Aorta (tissue), 5 donors: ENCODE measurements around the gene ZDHHC1. TPM values are rescaled to one million over a fixed set of nuclear protein-coding genes. Genes with fewer than 3 reads are reported as not detected.
A peak's percentile ranks its signal among the peaks of the same experiment; 100 is the strongest.

ENCODE experiments used
- ATAC-seq: fragments of 200-7000 bp; cut with Tn5 transposase; one replicate; pipeline ENCODE4 v1.9.1; 2022; ENCODE audit warnings: moderate library complexity; ENCODE audit not compliant: low FRiP score
- DNase-seq, 2 donors: peaks; one replicate each; pipeline ENCODE4 v3.0.0-alpha.2; 2020
- H3K27ac ChIP-seq, 2 donors: one replicate each; pipeline ENCODE4 v1.5.1; 2013; ENCODE audit warnings: low read length in 2 of 2, mild to moderate bottlenecking in 2 of 2, moderate library complexity in 2 of 2, control low read depth in 1 of 2, inconsistent platforms in 1 of 2, low read depth in 1 of 2
- H3K27me3 ChIP-seq, 2 donors: one replicate each; pipeline ENCODE4 v1.6.1; 2013; ENCODE audit warnings: control low read depth in 1 of 2, low read length in 1 of 2, mild to moderate bottlenecking in 1 of 2, moderate library complexity in 1 of 2; ENCODE audit not compliant: insufficient read depth in 2 of 2, control insufficient read depth in 1 of 2
- H3K36me3 ChIP-seq, 2 donors: one replicate each; pipeline ENCODE4 v1.6.1; 2013; ENCODE audit warnings: control low read depth in 1 of 2, low read length in 1 of 2, mild to moderate bottlenecking in 1 of 2; ENCODE audit not compliant: insufficient read depth in 2 of 2, control insufficient read depth in 1 of 2
- H3K4me1 ChIP-seq, 2 donors: one replicate each; pipeline ENCODE4 v1.6.1; 2013; ENCODE audit warnings: low read length in 2 of 2, control low read depth in 1 of 2, mild to moderate bottlenecking in 1 of 2, moderate library complexity in 1 of 2; ENCODE audit not compliant: insufficient read depth in 2 of 2, control insufficient read depth in 1 of 2
- H3K4me3 ChIP-seq, 2 donors: one replicate each; pipeline ENCODE4 v1.5.1; 2013; ENCODE audit warnings: low read length in 2 of 2, control low read depth in 1 of 2, mild to moderate bottlenecking in 1 of 2
- H3K9me3 ChIP-seq: one replicate; pipeline ENCODE4 v1.6.1; 2013; ENCODE audit warnings: mild to moderate bottlenecking, low read length; ENCODE audit not compliant: control insufficient read depth
- WGBS, 2 donors: extraction: QIAGEN DNeasy Blood & Tissue Kit; methylation state at CpG; one replicate each; pipeline ENCODE4 v1.1.7; 2013; 5-methylcytosine and 5-hydroxymethylcytosine counted together
- intact Hi-C, 2 donors: fragments of 100-400 bp; cut with DNase I; formaldehyde crosslinking; loops; one replicate each; pipeline versions ENCODE4 v1.14.2 to v1.15.0; 2022
- polyA plus RNA-seq, 2 donors: library from polyadenylated mRNA; stranded (reverse); fragments of 200-250 nt; gene quantifications; one replicate each; pipeline ENCODE4 v1.2.3, GENCODE V29; 2013
- total RNA-seq, 2 donors: library from RNA; stranded (reverse); fragmentation: NEBNext Ultra II Directional; extraction: Animal tissue kit (Norgen Biotek cat#: 25700); gene quantifications; one replicate each; pipeline ENCODE4 v1.2.1, GENCODE V29; 2021
- donor health status: healthy with polysubstance abuse.
- donor health status: Bipolar disorder and iron deficiency.
- donor health status: DM: no; HTN: no; CAD: no.
- donor health status: DM: no; HTN: no; CAD: no.
- donor health status: DM: yes; HTN: yes; CAD: no.

ZDHHC1 gene
- total and polyA plus RNA-seq, 4 donors = 5.3 to 14.8 (median 9.8) TPM

DNA sequence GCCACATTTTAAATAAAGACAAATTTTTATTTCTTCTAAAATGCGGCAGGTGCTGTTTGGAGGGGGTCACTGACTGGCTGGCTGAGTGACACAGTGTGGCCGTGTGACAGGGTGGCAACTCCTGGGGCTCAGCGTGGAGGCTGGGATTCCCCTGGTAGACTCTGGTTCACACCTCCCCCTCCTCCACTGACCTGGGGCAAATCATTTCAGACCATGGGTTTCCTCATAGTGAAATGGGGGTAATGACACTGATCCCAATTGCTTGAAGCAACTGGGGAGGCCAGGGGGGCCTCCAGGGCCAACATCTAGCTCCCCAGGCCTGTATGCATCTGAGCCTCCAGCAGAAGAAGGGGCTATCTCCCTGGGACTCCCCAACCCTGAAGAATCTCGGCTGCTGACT is 21.2 kb upstream of the ZDHHC1 start:
- no peak overlapping the region for H3K4me3 ChIP-seq
- no peak overlapping the region for H3K27ac ChIP-seq
- 86 to 92% methylated on average over 4 of the region's 4 CpGs for WGBS, 2 donors
- intact Hi-C loops = no loop called here
- DNase-seq = no peak
- no peaks in the 10 kb centered on the region for H3K9me3 ChIP-seq
- H3K27me3 ChIP-seq = no peaks in the 10 kb centered on the region
- ATAC-seq = no peak
- H3K4me1 ChIP-seq = no peaks in the 10 kb centered on the region
- H3K36me3 ChIP-seq = peaks cover 0 to 4% of the 10 kb centered on the region in 2 donors

DNA sequence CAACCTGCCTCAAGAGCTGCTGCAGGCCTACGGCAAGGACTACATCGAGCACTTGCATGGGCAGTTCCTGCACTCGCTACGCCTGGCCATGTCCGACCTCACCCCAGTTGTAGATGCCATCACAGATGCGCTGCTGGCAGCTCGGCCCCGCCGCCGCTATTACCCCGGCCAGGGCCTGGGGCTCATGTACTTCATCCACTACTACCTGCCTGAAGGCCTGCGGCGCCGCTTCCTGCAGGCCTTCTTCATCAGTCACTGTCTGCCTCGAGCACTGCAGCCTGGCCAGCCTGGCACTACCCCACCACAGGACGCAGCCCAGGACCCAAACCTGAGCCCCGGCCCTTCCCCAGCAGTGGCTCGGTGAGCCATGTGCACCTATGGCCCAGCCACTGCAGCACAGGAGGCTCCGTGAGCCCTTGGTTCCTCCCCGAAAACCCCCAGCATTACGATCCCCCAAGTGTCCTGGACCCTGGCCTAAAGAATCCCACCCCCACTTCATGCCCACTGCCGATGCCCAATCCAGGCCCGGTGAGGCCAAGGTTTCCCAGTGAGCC is 20.4 kb upstream of the ZDHHC1 start:
- Histone ChIP-seq H3K27ac (no peak overlapping the region), H3K4me3 (no peak overlapping the region), H3K36me3 (peaks cover 0 to 4% of the 10 kb centered on the region in 2 donors), H3K27me3 (no peaks in the 10 kb centered on the region), H3K4me1 (no peaks in the 10 kb centered on the region), H3K9me3 (no peaks in the 10 kb centered on the region)
- 94 to 96% methylated on average over 23 of the region's 23 CpGs for WGBS, 2 donors
- intact Hi-C loops = no loop called here
- DNase-seq (peak in 1 of 2 donors; percentile 37), ATAC-seq (no peak)

DNA sequence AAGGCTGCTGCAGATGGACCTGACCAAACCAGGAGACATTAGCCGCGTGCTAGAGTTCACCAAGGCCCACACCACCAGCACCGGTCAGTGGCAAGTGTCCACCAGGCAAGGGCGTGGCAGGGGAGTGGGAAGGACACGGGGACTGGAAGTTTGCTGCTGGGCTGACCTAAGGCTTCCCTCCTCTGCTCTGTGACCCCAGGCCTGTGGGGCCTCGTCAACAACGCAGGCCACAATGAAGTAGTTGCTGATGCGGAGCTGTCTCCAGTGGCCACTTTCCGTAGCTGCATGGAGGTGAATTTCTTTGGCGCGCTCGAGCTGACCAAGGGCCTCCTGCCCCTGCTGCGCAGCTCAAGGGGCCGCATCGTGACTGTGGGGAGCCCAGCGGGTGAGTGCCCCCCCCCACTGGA is 19.5 kb upstream of the ZDHHC1 start:
- peaks cover 0 to 4% of the 10 kb centered on the region in 2 donors for H3K36me3 ChIP-seq
- no peaks in the 10 kb centered on the region for H3K4me1 ChIP-seq
- no peak overlapping the region for H3K27ac ChIP-seq
- DNase-seq (peak in 1 of 2 donors; percentile 41), ATAC-seq (no peak)
- H3K27me3 ChIP-seq = no peaks in the 10 kb centered on the region
- 96 to 98% methylated on average over 16 of the region's 16 CpGs for WGBS, 2 donors
- no peaks in the 10 kb centered on the region for H3K9me3 ChIP-seq
- H3K4me3 ChIP-seq = no peak overlapping the region
- intact Hi-C loops = no loop called here

DNA sequence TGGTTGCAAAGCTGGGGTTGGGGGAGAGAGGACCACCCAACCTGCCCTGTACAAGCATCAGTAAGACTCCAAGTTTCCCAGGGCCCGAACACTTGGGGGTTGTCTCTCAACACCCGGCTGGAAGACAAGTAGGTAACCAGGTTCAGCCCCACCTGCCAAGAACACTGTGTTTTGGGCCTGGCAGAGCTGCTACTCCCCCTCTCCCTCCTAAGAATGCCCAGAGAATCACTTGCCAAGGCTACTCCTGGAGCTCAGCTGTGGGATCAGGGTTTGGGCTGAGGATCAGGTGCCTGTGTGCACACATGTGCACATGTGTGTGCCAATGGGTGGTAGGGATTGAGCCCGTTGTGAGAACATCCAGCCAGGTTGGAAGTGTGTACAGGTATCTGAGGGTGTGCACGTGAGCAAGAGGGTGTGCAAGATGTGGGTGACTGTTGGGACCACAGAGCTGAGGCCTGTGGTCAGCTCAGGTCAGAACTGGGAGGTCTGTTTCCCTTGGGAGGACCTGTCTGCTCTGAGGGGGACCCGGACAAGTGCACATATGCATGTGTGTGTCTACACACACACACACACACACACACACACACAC is 16.9 kb upstream of the ZDHHC1 start:
- H3K4me1 ChIP-seq = no peaks in the 10 kb centered on the region
- no peaks in the 10 kb centered on the region for H3K9me3 ChIP-seq
- H3K27ac ChIP-seq = no peak overlapping the region
- no peak for ATAC-seq
- 82 to 90% methylated on average over 5 of the region's 5 CpGs for WGBS, 2 donors
- intact Hi-C loops = no loop called here
- no peak overlapping the region for H3K4me3 ChIP-seq
- H3K36me3 ChIP-seq = peaks cover 0 to under 1% of the 10 kb centered on the region in 2 donors
- H3K27me3 ChIP-seq = no peaks in the 10 kb centered on the region
- no peak for DNase-seq

DNA sequence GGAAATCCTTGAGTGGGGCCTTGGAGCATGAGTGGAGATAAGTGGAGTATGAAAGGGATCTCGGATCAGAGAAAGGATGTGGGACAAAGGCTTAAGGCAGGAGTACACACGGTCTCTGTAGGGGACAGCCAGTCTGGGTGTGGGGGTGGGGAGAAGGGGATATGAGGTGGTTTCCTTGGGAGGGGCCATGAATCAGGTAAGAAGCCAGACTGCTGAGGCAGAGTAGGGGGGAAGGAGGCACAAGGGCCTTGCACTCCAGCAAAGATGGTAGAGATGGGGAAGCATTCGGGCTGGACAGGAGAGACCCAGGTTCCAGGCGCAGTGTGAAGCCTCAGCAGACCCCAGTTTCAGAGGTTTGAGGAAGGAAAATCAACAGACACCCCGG is 16.2 kb upstream of the ZDHHC1 start:
- intact Hi-C loops = no loop called here
- Histone ChIP-seq H3K27ac (no peak overlapping the region), H3K4me3 (no peak overlapping the region), H3K4me1 (no peaks in the 10 kb centered on the region), H3K27me3 (no peaks in the 10 kb centered on the region), H3K9me3 (no peaks in the 10 kb centered on the region), H3K36me3 (no peaks in the 10 kb centered on the region)
- WGBS, 2 donors = 86 to 88% methylated on average over 5 of the region's 5 CpGs
- DNase-seq (no peak), ATAC-seq (no peak)

DNA sequence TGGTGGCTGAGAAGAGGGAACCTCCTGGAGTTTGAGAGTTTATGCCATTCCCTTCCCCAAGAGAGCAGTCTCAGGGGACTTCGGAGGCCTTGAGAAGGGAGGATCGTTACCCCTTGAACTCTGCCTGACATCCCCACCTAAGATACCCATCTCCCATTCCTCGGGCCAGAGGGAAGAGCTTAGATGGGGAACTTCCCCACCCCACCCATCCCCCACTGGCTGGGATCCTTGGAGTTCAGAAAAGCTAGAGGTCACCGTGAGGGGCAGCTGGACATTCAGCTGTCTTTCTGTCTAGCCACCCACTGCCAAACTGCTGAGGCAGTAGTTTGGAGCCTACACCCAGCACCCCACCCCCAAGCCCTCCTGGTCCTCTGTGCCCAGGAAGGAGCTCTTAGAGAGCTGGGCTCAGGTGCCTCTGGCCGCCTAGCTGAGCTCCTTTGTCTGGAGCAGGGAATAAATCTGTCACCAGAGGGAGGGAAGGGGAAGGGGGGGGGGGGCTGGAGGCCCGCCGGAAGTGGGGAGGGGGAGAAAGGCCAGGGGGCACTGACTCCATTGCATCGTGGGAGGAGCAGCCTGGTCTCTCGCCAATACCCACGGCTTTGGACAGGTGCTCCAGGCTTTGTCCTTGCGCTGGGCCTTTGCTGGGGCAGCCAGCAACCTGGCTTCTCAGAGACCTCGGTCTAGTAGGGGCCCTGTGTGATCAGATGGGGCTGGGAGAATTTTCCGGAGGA is 15.7 kb upstream of the ZDHHC1 start:
- Histone ChIP-seq H3K27ac (no peak overlapping the region), H3K9me3 (no peaks in the 10 kb centered on the region), H3K4me1 (no peaks in the 10 kb centered on the region), H3K36me3 (no peaks in the 10 kb centered on the region), H3K27me3 (no peaks in the 10 kb centered on the region), H3K4me3 (no peak overlapping the region)
- intact Hi-C loops = no loop called here
- WGBS, 2 donors = 64 to 65% methylated on average over 11 to 13 of the region's 13 CpGs
- DNase-seq = no peak
- no peak for ATAC-seq

DNA sequence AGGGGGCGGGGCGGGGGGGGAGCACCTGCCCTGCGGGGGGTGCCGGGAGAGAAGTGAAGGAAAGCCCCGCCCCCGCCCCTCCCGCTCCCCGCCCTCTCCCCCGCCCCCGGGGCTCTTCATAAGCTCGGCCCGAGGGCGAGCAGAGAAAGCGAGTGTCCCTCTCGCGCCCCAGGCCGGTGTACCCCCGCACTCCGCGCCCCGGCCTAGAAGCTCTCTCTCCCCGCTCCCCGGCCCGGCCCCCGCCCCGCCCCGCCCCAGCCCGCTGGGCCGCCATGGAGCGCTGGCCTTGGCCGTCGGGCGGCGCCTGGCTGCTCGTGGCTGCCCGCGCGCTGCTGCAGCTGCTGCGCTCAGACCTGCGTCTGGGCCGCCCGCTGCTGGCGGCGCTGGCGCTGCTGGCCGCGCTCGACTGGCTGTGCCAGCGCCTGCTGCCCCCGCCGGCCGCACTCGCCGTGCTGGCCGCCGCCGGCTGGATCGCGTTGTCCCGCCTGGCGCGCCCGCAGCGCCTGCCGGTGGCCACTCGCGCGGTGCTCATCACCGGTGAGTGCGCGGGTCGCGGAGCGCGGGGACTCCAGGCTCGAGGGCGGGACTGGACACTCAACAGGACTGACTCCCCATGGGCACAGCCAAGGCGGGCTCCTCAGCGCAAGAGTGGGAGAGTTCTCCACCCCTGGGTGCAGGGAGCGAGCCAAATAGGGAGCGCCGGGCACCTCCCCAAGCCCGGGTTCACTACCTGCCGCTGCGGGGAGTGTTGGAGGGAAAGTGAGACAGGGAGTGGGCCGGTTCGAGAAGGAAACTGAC is 14.9 kb upstream of the ZDHHC1 start, which contains the start of gene HSD11B2:
Gene HSD11B2 (plus strand): TSS at position 145 of the 798 bp plus-strand sequence. CDS start 128 bp downstream, at position 273.
- peak within 1 kb of the TSS in 1 of 2 donors; percentile 37 for H3K27ac ChIP-seq
- WGBS, 2 donors = 1% methylated on average over 47 to 87 of the region's 87 CpGs
- DNase-seq (peak; percentile 63 to 80), ATAC-seq (peak; percentile 65)
- H3K4me1 ChIP-seq = no peaks in the 10 kb centered on the region
- intact Hi-C loops = no loop called here
- H3K9me3 ChIP-seq = no peaks in the 10 kb centered on the region
- no peaks in the 10 kb centered on the region for H3K27me3 ChIP-seq
- H3K36me3 ChIP-seq = no peaks in the 10 kb centered on the region
- H3K4me3 ChIP-seq = peak within 1 kb of the TSS; percentile 8 to 37

DNA sequence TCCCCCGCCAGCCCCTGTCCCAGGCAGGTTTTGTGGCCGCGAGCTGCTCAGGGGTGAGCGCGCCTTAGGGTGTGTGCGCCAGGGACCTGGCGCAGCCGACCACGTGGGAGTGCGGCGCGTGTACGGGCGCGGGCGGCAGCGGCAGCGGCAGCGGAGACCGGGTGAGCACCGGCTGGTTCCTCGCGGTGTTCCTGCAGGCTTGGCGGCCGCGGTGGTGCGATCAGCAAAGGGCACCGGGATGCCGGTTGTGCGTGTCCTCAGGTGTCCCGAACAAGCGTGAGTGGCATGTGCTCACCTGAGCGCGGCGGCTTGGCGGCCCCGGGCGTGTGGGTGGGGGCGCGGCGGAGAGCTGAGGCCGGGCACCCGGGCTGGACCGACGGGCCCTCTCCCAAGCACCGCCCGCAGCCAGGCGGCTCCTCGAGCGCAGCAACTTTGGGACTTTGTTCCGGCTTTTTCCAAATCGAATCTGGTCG is 14.3 kb upstream of the ZDHHC1 start:
- Histone ChIP-seq H3K4me1 (no peaks in the 10 kb centered on the region), H3K36me3 (no peaks in the 10 kb centered on the region), H3K9me3 (no peaks in the 10 kb centered on the region), H3K27me3 (no peaks in the 10 kb centered on the region), H3K27ac (no peak overlapping the region), H3K4me3 (peak overlapping the region; percentile 0 to 37)
- peak; percentile 45 for ATAC-seq
- peak in 1 of 2 donors; percentile 53 for DNase-seq
- WGBS, 2 donors = 0 to 1% methylated on average over 47 to 53 of the region's 53 CpGs
- intact Hi-C loops = no loop called here
